Stimulated activated CD4-positive, alpha-beta T cell treated with anti-CD3 and anti-CD28 coated beads, Interleukin-15, amount 100 ng/mL, for 1 hour (primary cell): ENCODE results near the gene MARK2.

Experiments
- DNase-seq, 2 donors: peaks; one replicate each; pipeline ENCODE4 v3.0.0-alpha.2; 2020; ENCODE audit warnings: low read depth in 1 of 2, low spot score in 1 of 2

MARK2 gene

GRCh38 chr11:63829823-63830489 lies 9.0 kb upstream of the MARK2 start:
- DNase-seq: no peak

- no peak for DNase-seq
Observed at GRCh38 chr11:63831326-63831725, 7.6 kb upstream of the MARK2 start.

- DNase-seq: no peak
Observed at GRCh38 chr11:63832336-63832735, 6.6 kb upstream of the MARK2 start.

DNA sequence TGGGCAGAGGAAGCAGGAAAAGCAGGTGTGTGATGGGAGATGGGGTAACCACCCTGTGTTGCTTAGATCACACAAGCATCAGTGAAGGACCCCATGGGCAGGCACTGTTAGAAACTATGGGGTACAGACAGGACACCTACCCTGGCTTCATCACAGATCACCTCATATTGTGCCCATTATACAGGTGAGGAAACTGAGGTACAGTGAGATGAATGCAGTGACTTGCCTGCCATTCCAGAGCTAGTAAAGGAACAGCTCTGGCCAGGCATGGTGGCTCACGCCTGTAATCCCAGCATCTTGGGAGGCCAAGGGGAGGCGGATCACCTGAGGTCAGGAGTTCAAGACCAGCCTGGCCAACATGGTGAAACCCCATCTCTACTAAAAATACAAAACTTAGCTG lies 5.9 kb upstream of the MARK2 start:
- no peak for DNase-seq

DNA sequence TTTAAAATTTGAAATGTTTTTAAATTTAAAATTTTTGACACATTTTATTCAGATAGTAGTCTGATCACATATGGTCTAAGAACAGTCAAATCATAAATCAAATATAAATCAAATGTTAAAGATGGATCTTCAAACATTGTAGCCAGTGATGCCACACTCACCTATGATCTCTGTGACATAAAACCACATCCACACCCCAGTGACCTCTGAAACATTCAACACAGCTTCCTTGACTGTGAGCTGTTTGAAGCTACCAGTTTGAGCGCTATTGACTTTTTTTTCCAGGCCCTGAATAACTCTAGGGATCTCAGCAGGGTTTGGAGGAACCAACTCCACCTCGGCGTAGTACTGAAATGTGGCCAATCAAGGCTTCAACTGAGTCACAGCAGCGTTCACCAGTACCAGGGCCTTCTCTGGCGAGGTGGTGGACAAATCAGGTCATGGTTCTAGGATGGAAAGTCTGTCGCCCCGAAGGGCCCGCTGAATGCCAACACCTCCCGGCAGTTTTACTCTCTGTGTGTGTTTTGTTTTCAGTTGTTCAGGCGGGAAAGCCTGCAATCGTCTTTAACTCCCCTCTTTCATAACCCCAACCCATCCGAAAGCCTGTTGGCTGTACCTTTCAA lies 4.3 kb upstream of the MARK2 start:
- no peak for DNase-seq

- no peak for DNase-seq
Observed at GRCh38 chr11:63835158-63835545, 3.8 kb upstream of the MARK2 start.

DNA sequence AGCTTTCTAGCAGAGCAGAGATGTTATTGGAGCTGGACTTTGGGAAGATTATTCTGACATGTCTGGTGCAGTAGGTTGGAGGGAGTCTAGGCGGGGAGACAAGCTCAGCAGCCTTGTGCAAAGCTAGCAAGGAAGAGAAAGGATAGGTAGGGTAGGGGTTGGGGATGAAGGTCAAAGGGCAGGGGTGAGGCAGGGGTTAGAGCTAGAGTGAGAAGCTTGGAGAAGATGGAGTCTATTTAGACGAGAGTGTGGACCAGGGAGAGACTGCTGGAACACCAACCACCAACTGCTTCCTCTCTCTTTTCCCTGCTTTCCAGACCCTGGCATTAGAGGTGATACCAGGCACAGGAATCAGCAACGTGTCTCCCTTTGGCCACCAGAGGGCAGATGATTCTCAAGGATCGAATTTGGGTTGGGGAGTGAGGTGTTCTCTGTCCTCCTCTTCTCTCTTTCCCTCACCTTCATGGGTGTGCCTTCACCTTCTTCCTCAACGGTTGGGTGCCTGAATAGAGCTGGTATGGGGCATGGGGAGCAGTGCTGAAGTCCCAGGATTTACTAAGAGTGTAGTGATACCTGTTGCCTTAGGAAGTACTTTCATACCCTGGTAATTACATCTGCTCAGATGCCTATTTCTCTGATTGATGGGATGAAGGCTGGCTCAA lies 1.8 kb upstream of the MARK2 start:
- peak; percentile 50 to 61 for DNase-seq

DNA sequence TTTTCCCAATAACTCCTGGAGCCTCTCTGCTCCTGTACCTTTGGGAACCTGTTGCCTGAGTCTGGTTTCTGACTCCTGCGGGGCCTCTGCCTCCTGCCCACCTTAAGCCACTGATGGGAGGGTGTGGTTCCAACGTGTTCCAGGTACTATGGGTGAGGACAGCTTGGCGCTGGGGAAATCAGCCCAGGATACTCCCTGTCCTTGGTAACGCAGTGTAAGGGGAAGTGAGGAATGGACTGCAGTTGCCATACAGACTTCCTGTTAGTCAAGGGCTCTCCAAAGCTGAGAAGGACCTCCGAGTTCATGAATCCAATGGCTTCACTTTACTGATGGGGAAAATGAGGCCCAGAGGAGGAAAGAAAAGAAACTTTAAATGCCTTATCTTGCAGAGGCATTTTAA lies 1.2 kb upstream of the MARK2 start:
- no peak for DNase-seq

DNA sequence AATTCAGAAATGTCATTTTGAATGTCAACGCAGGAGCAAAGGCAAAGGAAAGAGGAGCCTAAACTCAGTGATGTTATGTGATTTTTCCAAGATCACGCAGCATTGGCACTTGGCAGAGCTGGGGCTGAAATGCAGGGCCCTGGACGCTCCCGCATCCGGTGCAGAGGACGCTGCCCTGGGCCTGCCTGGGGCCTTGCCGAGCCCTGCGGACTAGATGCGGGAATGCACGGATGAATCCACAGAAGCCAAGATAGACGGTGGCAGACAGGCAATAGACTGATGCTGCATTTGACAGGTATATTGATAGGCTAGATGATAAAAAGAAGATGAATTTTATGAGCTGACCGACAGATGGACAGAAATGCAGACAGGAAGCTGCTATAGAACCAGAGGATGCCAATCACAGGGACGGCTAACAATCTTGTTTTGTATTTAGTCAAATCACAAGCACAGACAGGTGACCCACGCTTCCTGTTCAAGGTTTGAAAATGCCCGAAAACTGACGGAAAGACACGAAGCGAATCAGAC lies 696 bp upstream of the MARK2 start:
- no peak for DNase-seq

DNA sequence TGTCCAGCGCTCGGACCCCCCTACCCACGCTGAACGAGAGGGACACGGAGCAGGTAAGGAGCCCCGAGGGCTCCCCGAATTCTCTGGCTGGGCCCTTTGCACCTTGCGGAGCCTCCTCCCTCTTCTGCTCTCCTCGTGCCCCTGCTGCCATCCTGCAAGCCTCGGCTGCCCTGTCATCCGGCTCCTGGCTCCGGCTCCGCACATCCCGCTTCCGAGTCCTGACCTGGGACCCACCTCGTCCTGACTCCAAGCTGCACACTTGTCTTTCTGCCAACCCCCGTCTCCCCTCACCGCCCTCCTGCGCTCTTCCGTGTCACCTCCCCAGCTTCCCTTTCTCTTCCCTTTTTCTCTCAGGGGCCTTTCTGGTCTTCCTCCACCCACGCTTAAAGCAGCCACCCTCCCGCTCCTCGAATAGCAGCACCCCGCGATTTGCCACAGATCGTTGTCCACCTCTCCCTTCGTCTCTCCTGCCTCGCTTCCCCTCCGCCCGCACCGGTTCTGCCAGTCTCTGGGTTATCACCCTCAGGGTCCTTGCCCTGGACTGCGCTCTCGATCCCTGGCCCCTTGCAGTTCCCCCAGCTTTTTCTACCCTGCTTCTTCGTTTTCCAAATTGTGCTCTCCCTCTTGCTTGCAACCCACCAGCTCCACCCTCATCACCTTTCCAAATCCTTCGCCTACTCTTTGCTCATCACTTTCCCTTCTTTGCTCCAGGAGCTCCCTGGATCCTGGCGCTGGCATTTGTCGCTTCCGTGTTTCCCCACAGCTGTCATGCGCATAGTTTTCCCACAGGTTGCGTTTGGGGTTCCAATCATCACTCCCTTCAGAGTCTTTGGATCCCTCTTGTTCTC lies 822 bp downstream of the MARK2 start:
- peak in 1 of 2 donors; percentile 10 for DNase-seq

DNA sequence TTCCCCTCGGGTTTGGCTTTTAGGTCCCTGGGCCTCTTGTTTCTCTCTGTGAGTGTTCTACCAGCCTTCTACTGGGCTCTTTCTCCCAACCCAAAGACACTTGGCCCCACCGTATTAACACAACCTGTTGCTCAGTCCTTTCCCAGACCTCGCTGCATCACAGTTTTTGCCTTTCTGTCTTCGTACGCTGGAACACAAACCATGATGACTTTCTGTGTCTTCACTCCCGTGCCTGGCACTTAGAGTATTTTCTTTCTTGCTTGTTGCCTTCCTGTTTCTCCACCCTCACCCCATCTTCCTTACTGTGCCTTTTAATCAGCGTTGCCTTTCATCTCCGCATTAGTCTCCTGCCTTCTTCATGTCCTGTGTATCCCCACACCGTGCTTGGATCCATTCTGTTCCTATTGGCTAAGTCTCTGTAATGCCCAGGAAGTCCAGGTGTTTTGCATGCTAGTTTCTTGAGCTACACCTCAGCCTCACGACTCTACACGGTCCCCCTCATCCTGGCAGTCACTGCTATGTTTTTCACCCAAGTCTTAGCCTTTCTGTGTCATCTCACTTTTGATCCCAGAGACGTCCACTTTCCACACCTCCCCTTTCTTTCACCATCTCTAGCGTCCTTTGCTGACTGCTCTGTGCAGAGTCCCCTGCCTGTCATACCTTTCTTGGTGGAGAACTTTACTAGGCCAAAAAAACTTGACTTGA lies 1.6 kb downstream of the MARK2 start:
- DNase-seq: no peak

- no peak for DNase-seq
Observed at GRCh38 chr11:63841554-63841953, 2.6 kb downstream of the MARK2 start.

DNA sequence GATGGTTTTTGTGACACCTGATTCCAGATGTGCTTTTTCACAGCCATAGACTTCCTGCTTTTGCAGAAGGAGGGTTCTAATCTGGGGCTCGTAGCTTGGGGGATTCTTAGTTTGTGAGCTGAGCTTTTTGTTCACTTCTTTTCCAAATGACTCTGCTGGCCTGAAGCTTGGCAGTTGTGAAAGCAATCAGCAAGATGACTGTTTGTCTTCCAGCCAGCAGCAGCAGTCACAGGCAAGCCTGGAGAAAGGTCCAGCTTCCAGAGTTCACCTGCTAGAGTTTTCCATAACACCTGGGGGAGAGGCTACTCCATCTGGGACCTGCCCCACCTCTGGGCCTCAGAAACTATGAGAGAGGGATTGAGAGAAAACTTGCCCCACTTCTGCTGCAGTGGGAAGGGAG lies 4.1 kb downstream of the MARK2 start:
- no peak for DNase-seq

DNA sequence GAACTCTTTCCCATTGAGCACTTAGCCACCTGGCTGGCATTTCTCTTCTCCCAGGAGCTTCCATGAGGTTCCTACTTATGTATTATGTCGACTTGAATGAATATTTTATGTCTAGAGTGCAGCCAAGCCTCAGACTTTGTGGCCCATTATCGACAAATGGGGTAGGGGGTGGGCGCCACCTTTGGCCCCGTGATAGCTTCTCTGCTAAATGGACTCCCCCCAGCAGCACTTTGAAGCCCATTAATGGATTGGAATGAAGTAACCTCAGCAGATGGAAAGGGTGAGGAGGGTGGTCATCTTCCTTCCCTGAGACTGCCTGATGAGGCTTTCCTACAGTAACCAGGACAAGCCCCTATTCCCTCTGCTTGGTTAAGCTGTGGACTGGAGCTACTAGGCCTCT lies 5.9 kb downstream of the MARK2 start:
- no peak for DNase-seq

DNA sequence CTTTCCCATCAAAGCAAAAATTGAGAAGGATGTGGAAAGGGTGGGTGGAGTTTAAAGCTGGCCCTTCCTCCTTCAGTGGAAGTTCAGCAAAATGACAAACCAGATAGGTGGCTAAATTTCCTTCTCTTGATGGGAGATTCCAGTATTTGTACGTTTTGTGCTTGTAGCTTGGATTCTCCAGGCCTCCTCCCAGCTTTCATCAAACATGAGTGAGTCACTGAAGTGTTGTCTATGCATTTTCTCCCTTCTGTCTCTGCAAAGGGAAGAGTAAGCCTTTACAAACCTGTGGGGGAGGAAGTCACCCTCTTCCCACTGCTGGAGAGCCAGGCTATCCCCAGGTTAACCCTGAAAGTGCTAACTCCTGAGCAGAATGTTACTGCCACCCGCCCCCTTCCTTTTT lies 6.4 kb downstream of the MARK2 start:
- no peak for DNase-seq

DNA sequence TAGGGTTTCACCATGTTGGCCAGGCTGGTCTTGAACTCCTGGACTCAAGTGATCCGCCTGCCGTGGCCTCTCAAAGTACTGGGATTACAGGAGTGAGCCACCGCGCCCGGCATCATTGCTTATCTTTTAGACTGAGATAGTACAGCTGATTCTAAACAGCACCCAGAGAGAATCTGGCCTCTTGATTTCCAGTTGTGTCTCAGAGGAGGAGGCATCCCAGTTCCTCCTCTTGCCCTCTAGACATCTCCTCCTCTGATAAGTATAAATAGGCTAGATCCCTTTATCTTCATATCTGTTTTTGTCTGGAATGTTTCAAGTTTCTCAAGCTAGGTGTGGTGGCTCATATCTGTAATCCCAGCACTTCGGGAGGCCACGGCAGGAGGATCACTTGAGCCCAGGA lies 7.0 kb downstream of the MARK2 start:
- DNase-seq: no peak

DNA sequence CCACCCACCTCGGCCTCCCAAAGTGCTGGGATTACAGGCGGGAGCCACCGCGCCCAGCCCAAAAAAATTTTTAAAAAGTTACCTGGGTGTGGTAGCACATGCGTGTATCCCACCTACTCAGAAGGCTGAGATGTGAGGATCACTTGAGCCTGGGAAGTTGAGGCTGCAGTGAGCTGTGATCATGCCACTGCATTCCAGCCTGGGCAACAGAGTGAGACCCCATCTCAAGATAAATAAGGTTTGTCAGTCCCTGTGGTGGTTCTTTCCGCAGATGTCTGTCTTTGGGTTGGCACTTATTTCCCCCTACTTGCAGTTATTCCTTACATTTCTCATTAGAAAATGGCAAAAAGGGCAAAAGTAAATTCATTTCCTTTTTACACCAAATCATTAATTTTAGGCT lies 8.0 kb downstream of the MARK2 start:
- DNase-seq: no peak

GRCh38 chr11:63847363-63847762 lies 8.5 kb downstream of the MARK2 start:
- DNase-seq: no peak

DNA sequence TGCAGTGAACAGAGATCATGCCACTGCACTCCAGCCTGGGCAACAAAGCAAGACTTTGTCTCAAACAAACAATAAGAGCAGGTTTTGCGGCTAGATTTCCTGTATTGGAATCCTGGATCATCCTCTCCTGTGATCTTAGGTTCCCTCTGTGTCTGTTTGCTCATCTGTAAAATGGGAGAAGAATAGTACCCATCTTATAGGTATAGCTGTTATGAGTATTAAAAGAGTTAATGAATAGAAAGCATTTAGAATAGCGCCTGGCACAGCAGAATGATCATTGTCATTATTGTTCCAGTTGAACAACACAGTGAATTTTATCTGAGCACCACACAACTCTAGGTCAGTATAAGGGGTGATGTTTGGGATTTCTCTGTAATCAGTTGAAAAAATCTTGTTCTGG lies 10.8 kb downstream of the MARK2 start:
- DNase-seq: no peak

DNA sequence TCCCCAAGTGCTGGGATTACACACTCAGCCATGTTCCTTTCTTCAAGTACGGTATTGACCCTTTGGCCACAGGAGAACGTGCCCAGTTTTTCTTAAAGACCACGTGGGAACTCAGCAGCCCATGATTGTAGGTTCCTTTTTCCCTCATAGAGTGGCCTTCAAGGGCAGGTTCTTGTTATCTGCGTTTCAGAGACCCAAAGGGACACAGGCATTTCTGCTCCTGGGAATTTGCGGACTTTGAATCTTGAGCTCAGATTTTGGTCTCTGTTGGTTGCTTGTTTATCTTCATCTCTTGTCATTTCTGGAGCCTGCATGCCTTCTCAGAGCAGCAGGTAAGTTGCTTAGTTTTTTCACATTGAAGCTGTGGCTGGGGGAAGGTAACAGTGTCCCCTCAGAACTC lies 12.0 kb downstream of the MARK2 start:
- no peak for DNase-seq

DNA sequence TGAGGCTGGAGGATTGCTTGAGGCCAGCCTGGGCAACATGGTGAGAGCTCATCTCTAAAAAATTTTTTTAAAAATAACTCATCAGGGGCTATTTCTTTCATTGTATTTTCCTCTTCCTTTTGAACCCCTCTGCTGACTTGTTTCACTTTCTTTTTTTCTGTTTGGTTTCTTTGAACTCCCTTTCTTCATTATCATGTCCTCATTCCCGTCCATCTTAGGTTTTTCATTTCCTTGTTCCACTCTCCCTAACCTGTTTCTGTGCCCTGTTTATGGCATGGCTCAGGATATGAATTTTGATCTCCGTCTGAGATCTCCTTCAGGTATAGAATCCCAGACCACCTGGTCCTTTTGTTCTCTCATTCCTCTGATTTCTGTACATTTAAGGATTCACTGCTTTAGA lies 12.5 kb downstream of the MARK2 start:
- no peak for DNase-seq
